Caco-2 (cell line): Measurements from ENCODE around the gene GPX6. TPM values are rescaled to one million over a fixed set of nuclear protein-coding genes. Genes with fewer than 3 reads are reported as not detected.
"Not testable (repeated sequence)": the region's sequence is repeated elsewhere in the genome, so short reads cannot be mapped to it uniquely, and the experiment has no call there.

Source experiments
- BruUV-seq: library from RNA; stranded (reverse); fragments of 400-500 nt; replicated peaks from 2 replicates; lab custom pipeline; 2021; lab: Mats Ljungman, UMichigan
- CTCF ChIA-PET: fragments of 300-600 bp; sonication (Branson Sonifier 250); formaldehyde crosslinking; loops from one replicate; lab custom pipeline; 2022; ENCODE audit warnings: antibody characterized with exemption; lab: Charles Lee
- POLR2A ChIA-PET: fragments of 300-600 bp; sonication (Branson Sonifier 250); formaldehyde crosslinking; loops from one replicate; lab custom pipeline; 2022; ENCODE audit warnings: antibody characterized with exemption; lab: Charles Lee
- DNase-seq, 2 experiments: peaks; one replicate each; pipeline versions ENCODE4 v3.0.0 to v3.0.0-alpha.2; 2020 to 2022
- H3K27me3 ChIP-seq: replicated peaks from 2 replicates; pipeline ENCODE4 v1.6.0; 2011; ENCODE audit warnings: low read length; ENCODE audit not compliant: control insufficient read depth, insufficient read depth
- H3K36me3 ChIP-seq: 2 replicates; pipeline ENCODE4 v1.5.1; 2011; ENCODE audit warnings: low read length; ENCODE audit not compliant: control insufficient read depth, insufficient read depth
- H3K4me1 ChIP-seq: fragments of 250-450 bp; sonication (Bioruptor Pico); 2 replicates; pipeline ENCODE4 v1.5.1; 2020; ENCODE audit warnings: mild to moderate bottlenecking
- H3K4me3 ChIP-seq: 2 replicates; pipeline ENCODE4 v1.5.1; 2011; ENCODE audit warnings: low read depth, mild to moderate bottlenecking, control low read depth, low read length
- H3K9me3 ChIP-seq: fragments of 250-450 bp; sonication (Bioruptor Pico); 2 replicates; pipeline ENCODE4 v1.5.1; 2020; ENCODE audit warnings: mild to moderate bottlenecking, moderate library complexity
- H3K27ac Mint-ChIP-seq: one replicate; pipeline ENCODE4 v1.8.0; 2022; ENCODE audit warnings: mixed read lengths; ENCODE audit not compliant: unreplicated experiment
- H3K27me3 Mint-ChIP-seq: one replicate; pipeline ENCODE4 v1.8.0; 2022; ENCODE audit warnings: mixed read lengths; ENCODE audit not compliant: insufficient read depth, unreplicated experiment
- H3K36me3 Mint-ChIP-seq: one replicate; pipeline ENCODE4 v1.8.0; 2022; ENCODE audit warnings: mild to moderate bottlenecking, mixed read lengths; ENCODE audit not compliant: insufficient read depth, unreplicated experiment
- H3K4me1 Mint-ChIP-seq: one replicate; pipeline ENCODE4 v1.8.0; 2022; ENCODE audit warnings: low read depth, mixed read lengths; ENCODE audit not compliant: unreplicated experiment
- H3K4me3 Mint-ChIP-seq: one replicate; pipeline ENCODE4 v1.8.0; 2022; ENCODE audit warnings: mild to moderate bottlenecking, moderate library complexity, mixed read lengths; ENCODE audit not compliant: unreplicated experiment
- H3K9me3 Mint-ChIP-seq: one replicate; pipeline ENCODE4 v1.8.0; 2022; ENCODE audit warnings: mixed read lengths; ENCODE audit not compliant: unreplicated experiment
- intact Hi-C: fragments of 100-400 bp; cut with micrococcal nuclease; formaldehyde crosslinking; loops from one replicate; pipeline ENCODE4 v1.10.0; 2022; ENCODE audit not compliant: unreplicated experiment
- total RNA-seq: library from RNA; stranded (reverse); gene quantifications from 2 replicates; pipeline ENCODE4 v1.2.3, GENCODE V29; 2022
- TF ChIP-seq, protein P1 (sequence below), 2 experiments: fragments of 200-600 bp in 1 of 2; IDR thresholded peaks; 1 replicate in 1 of 2; 2 replicates in 1 of 2; pipeline versions ENCODE4 v1.5.1 to v1.8.0; 2011 to 2022; ENCODE audit warnings: antibody characterized with exemption in 1 of 2, control low read depth in 1 of 2, inconsistent platforms in 1 of 2, low read depth in 1 of 2, low read length in 1 of 2, mild to moderate bottlenecking in 1 of 2, moderate library complexity in 1 of 2; ENCODE audit not compliant: insufficient read depth in 1 of 2, severe bottlenecking in 1 of 2, unreplicated experiment in 1 of 2

The GPX6 gene
- total RNA-seq, 1 experiment from 2014 or later = not detected

GRCh38 chr6:28478518-28478917 lies 37.1 kb downstream of the GPX6 start:
- CTCF ChIA-PET = no interaction called here
- intact Hi-C loops = no loop called here
- POLR2A ChIA-PET = no interaction called here

GRCh38 chr6:28474441-28475219 lies 41.0 kb downstream of the GPX6 start:
- Mint-ChIP-seq H3K9me3 (peaks cover 9% of the 10 kb centered on the region), H3K27ac (no peak overlapping the region)
- POLR2A ChIA-PET = no interaction called here

More at GRCh38 chr6:28478518-28478917, 37.1 kb downstream of the GPX6 start:
- H3K4me1 Mint-ChIP-seq = no peaks in the 10 kb centered on the region
- TF ChIP-seq, protein P1, sequence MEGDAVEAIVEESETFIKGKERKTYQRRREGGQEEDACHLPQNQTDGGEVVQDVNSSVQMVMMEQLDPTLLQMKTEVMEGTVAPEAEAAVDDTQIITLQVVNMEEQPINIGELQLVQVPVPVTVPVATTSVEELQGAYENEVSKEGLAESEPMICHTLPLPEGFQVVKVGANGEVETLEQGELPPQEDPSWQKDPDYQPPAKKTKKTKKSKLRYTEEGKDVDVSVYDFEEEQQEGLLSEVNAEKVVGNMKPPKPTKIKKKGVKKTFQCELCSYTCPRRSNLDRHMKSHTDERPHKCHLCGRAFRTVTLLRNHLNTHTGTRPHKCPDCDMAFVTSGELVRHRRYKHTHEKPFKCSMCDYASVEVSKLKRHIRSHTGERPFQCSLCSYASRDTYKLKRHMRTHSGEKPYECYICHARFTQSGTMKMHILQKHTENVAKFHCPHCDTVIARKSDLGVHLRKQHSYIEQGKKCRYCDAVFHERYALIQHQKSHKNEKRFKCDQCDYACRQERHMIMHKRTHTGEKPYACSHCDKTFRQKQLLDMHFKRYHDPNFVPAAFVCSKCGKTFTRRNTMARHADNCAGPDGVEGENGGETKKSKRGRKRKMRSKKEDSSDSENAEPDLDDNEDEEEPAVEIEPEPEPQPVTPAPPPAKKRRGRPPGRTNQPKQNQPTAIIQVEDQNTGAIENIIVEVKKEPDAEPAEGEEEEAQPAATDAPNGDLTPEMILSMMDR (IDR thresholded peaks at IDR 0.05; ENCODE audit: insufficient read depth in 1 of 2, low read depth in 1 of 2, low read length in 1 of 2, severe bottlenecking in 1 of 2, unreplicated experiment in 1 of 2) = no peak
- no peak overlapping the region for H3K4me3 Mint-ChIP-seq
- no peaks in the 10 kb centered on the region for H3K36me3 ChIP-seq
- no peaks in the 10 kb centered on the region; the same call in 1 of the 2 replicates for H3K27me3 ChIP-seq
- no peak overlapping the region for H3K4me3 ChIP-seq
- H3K36me3 Mint-ChIP-seq = peaks cover 9% of the 10 kb centered on the region
- no peak overlapping the region for H3K27ac Mint-ChIP-seq
- no peaks in the 10 kb centered on the region for H3K9me3 ChIP-seq
- DNase-seq = no peak
- no peaks in the 10 kb centered on the region for H3K4me1 ChIP-seq
- peaks cover 11% of the 10 kb centered on the region for H3K27me3 Mint-ChIP-seq
- BruUV-seq = no TSS peak
- no peaks in the 10 kb centered on the region for H3K9me3 Mint-ChIP-seq

DNA sequence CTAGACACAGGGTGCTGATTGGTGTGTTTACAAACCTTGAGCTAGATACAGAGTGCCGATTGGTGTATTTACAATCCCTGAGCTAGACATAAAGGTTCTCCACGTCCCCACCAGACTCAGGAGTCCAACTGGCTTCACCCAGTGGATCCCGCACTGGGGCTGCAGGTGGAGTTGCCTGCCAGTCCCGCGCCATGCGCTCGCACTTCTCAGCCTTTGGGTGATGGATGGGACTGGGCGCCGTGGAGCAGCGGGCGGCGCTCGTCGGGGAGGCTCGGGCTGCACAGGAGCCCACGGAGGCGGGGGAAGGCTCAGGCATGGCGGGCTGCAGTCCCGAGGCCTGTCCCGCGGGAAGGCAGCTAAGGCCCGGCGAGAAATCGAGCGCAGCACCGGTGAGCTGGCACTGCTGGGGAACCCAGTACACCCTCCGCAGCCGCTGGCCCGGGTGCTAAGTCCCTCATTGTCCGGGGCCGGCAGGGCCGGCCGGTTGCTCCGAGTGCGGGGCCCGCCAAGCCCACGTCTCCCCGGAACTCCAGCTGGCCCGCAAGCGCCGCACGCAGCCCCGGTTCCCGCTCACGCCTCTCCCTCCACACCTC lies 46.3 kb downstream of the GPX6 start:
- H3K9me3 Mint-ChIP-seq, intact Hi-C loops, H3K4me1 Mint-ChIP-seq, BruUV-seq, DNase-seq, H3K4me1 ChIP-seq, CTCF ChIA-PET, H3K27me3 ChIP-seq, POLR2A ChIA-PET, H3K36me3 ChIP-seq, H3K27ac Mint-ChIP-seq, H3K27me3 Mint-ChIP-seq, H3K36me3 Mint-ChIP-seq, H3K9me3 ChIP-seq, H3K4me3 ChIP-seq, H3K4me3 Mint-ChIP-seq: not testable (repeated sequence)

More at GRCh38 chr6:28474441-28475219, 41.0 kb downstream of the GPX6 start:
- Histone ChIP-seq H3K4me1 (no peaks in the 10 kb centered on the region), H3K4me3 (no peak overlapping the region), H3K36me3 (no peaks in the 10 kb centered on the region), H3K9me3 (no peaks in the 10 kb centered on the region), H3K27me3 (no peaks in the 10 kb centered on the region)
- TF ChIP-seq, protein P1 (IDR thresholded peaks at IDR 0.05; ENCODE audit: insufficient read depth in 1 of 2, low read depth in 1 of 2, low read length in 1 of 2, severe bottlenecking in 1 of 2, unreplicated experiment in 1 of 2) = no peak
- H3K4me1 Mint-ChIP-seq = no peaks in the 10 kb centered on the region
- intact Hi-C loops = no loop called here
- peaks cover 9% of the 10 kb centered on the region for H3K36me3 Mint-ChIP-seq
- H3K27me3 Mint-ChIP-seq = peaks cover 6% of the 10 kb centered on the region
- peak overlapping the region; percentile 67 for H3K4me3 Mint-ChIP-seq
- BruUV-seq = no TSS peak
- CTCF ChIA-PET = no interaction called here
- peak in 1 of 2 experiments; percentile 44 for DNase-seq
